HEK293 (cell line): Measurements from ENCODE around the gene CFAP70.

Experiments used
- BCL11B ChIP-seq: fragments of 450-650 bp; formaldehyde crosslinking; IDR thresholded peaks from 2 replicates; pipeline ENCODE4 v1.5.1; 2016; ENCODE audit warnings: low read depth, missing biosample characterization, missing genetic modification characterization
- GFI1B ChIP-seq: fragments of 450-650 bp; formaldehyde crosslinking; IDR thresholded peaks from 2 replicates; pipeline ENCODE4 v1.5.1; 2016; ENCODE audit warnings: missing biosample characterization, missing genetic modification characterization
- GLI2 ChIP-seq: fragments of 450-650 bp; formaldehyde crosslinking; IDR thresholded peaks from 2 replicates; pipeline ENCODE4; 2017; ENCODE audit warnings: missing biosample characterization, missing genetic modification characterization, low read depth, borderline replicate concordance
- KLF1 ChIP-seq: fragments of 450-650 bp; formaldehyde crosslinking; IDR thresholded peaks from 2 replicates; pipeline ENCODE4 v1.5.1; 2016; ENCODE audit warnings: missing biosample characterization, missing genetic modification characterization
- MYNN ChIP-seq: fragments of 450-650 bp; formaldehyde crosslinking; IDR thresholded peaks from 2 replicates; pipeline ENCODE4 v1.5.1; 2016; ENCODE audit warnings: missing biosample characterization, missing genetic modification characterization, borderline replicate concordance
- PRDM4 ChIP-seq: fragments of 450-650 bp; formaldehyde crosslinking; IDR thresholded peaks from 2 replicates; pipeline ENCODE4 v1.5.1; 2017; ENCODE audit warnings: missing biosample characterization, missing genetic modification characterization
- SALL2 ChIP-seq: fragments of 450-650 bp; formaldehyde crosslinking; IDR thresholded peaks from 2 replicates; pipeline ENCODE4 v1.5.0; 2017; ENCODE audit warnings: missing biosample characterization, mild to moderate bottlenecking, missing genetic modification characterization, borderline replicate concordance
- SP7 ChIP-seq: fragments of 450-650 bp; formaldehyde crosslinking; IDR thresholded peaks from 2 replicates; pipeline ENCODE4 v1.5.1; 2016; ENCODE audit warnings: missing biosample characterization, missing genetic modification characterization
- ZBTB49 ChIP-seq: fragments of 450-650 bp; formaldehyde crosslinking; IDR thresholded peaks from 2 replicates; pipeline ENCODE4 v1.5.1; 2016; ENCODE audit warnings: missing biosample characterization, missing genetic modification characterization, low read depth
- ZFP37 ChIP-seq: fragments of 450-650 bp; formaldehyde crosslinking; IDR thresholded peaks from 2 replicates; pipeline ENCODE4 v1.5.1; 2016; ENCODE audit warnings: missing biosample characterization, missing genetic modification characterization
- ZNF138 ChIP-seq: fragments of 450-650 bp; formaldehyde crosslinking; IDR thresholded peaks from 2 replicates; pipeline ENCODE4 v1.5.1; 2016; ENCODE audit warnings: missing biosample characterization, missing genetic modification characterization, borderline replicate concordance
- ZNF155 ChIP-seq: fragments of 450-650 bp; formaldehyde crosslinking; IDR thresholded peaks from 2 replicates; pipeline ENCODE4 v1.5.1; 2016; ENCODE audit warnings: missing biosample characterization, missing genetic modification characterization
- ZNF157 ChIP-seq: fragments of 450-650 bp; formaldehyde crosslinking; IDR thresholded peaks from 2 replicates; pipeline ENCODE4 v1.5.1; 2016; ENCODE audit warnings: missing biosample characterization, missing genetic modification characterization
- ZNF184 ChIP-seq: fragments of 450-650 bp; IDR thresholded peaks from 2 replicates; pipeline ENCODE4 v1.5.1; 2018; ENCODE audit warnings: missing biosample characterization, mild to moderate bottlenecking, missing genetic modification characterization
- ZNF214 ChIP-seq: fragments of 450-650 bp; formaldehyde crosslinking; IDR thresholded peaks from 2 replicates; pipeline ENCODE4 v1.5.1; 2017; ENCODE audit warnings: missing biosample characterization, mild to moderate bottlenecking, missing genetic modification characterization, borderline replicate concordance
- ZNF266 ChIP-seq: fragments of 450-650 bp; formaldehyde crosslinking; IDR thresholded peaks from 2 replicates; pipeline ENCODE4 v1.5.1; 2016; ENCODE audit warnings: missing biosample characterization, missing genetic modification characterization, low read depth
- ZNF324 ChIP-seq: fragments of 450-650 bp; formaldehyde crosslinking; IDR thresholded peaks from 2 replicates; pipeline ENCODE4 v1.5.1; 2016; ENCODE audit warnings: missing biosample characterization, missing genetic modification characterization
- ZNF350 ChIP-seq: fragments of 450-650 bp; formaldehyde crosslinking; IDR thresholded peaks from 2 replicates; pipeline ENCODE4 v1.5.0; 2017; ENCODE audit warnings: missing biosample characterization, mild to moderate bottlenecking, missing genetic modification characterization
- ZNF391 ChIP-seq: fragments of 450-650 bp; formaldehyde crosslinking; IDR thresholded peaks from 2 replicates; pipeline ENCODE4 v1.5.1; 2016; ENCODE audit warnings: low read depth, missing biosample characterization, missing genetic modification characterization, borderline replicate concordance
- ZNF404 ChIP-seq: fragments of 450-650 bp; formaldehyde crosslinking; IDR thresholded peaks from 2 replicates; pipeline ENCODE4 v1.5.1; 2017; ENCODE audit warnings: missing biosample characterization, missing genetic modification characterization
- ZNF48 ChIP-seq: fragments of 450-650 bp; formaldehyde crosslinking; IDR thresholded peaks from 2 replicates; pipeline ENCODE4 v1.5.1; 2016; ENCODE audit warnings: missing biosample characterization, missing genetic modification characterization
- ZNF704 ChIP-seq: fragments of 450-650 bp; formaldehyde crosslinking; IDR thresholded peaks from 2 replicates; pipeline ENCODE4 v1.5.1; 2016; ENCODE audit warnings: missing biosample characterization, missing genetic modification characterization
- ZNF777 ChIP-seq: fragments of 450-650 bp; formaldehyde crosslinking; IDR thresholded peaks from 2 replicates; pipeline ENCODE4 v1.5.1; 2017; ENCODE audit warnings: missing biosample characterization, missing genetic modification characterization, borderline replicate concordance
- TF ChIP-seq, protein P1 (sequence below): fragments of 450-650 bp; formaldehyde crosslinking; IDR thresholded peaks from 2 replicates; pipeline ENCODE4 v1.5.1; 2017; ENCODE audit warnings: missing biosample characterization, missing genetic modification characterization
- TF ChIP-seq, protein P2 (sequence below): fragments of 450-650 bp; formaldehyde crosslinking; IDR thresholded peaks from 2 replicates; pipeline ENCODE4 v1.5.1; 2017; ENCODE audit warnings: missing biosample characterization, missing genetic modification characterization
- TF ChIP-seq, protein P3 (sequence below): fragments of 450-650 bp; formaldehyde crosslinking; IDR thresholded peaks from 2 replicates; pipeline ENCODE4 v1.5.1; 2016; ENCODE audit warnings: missing biosample characterization, missing genetic modification characterization
- TF ChIP-seq, protein P4 (sequence below): fragments of 450-650 bp; formaldehyde crosslinking; IDR thresholded peaks from 2 replicates; pipeline ENCODE4 v1.5.1; 2016; ENCODE audit warnings: missing biosample characterization, missing genetic modification characterization

Gene CFAP70

DNA sequence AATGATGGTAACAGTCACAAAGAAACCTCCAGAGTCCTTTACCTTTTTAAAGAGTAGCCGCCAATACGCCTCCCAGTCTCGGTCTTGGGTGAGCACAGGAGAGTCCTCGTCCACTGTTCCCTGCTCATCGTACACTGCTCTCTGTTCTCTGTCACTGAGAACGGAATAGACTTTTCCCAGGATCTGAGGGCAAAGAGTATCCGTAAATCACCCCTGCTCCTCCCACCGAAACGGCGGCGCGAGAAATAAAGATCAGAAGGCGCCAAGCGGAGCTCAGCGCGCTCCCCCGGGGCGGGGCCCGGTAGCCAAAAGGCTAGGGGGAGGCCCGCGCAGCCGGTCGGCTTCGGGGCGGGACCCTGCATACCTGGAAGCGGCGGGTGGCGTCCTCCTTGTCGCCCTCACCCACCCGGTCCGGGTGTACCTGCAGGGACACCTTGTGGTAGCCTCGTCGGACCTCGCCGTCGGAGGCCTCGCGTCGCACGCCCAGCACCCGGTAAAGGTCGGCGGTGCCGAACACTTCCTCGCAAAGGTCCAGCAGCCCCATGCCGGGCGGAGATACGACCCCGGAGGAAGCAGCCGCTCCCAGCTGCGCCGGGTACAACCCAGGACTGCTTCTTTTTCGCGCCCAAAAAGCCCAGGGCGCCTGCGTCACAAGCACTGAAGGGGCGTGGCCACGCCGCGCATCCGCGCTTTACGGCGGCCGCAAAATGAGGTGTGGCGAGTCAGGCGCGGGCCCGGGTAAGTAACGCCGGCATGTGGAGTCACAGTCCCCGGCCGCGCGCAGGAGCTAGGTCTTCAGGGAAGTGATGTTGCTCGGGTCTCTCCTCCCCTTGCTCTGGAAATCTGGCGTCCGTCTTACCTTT lies 111.8 kb downstream of the CFAP70 start, which contains the start of gene DNAJC9 (continued):
- TF ChIP-seq ZNF48 (tag by site-specific recombination) (no peak), GFI1B (tag by site-specific recombination) (no peak), BCL11B (tag by site-specific recombination) (0 out of 2 replicates have a peak, but pooled peaks have one; percentile 63), GLI2 (tag by site-specific recombination) (no peak; the same call in 1 of the 2 replicates), ZNF157 (tag by site-specific recombination) (no peak), MYNN (tag by site-specific recombination) (no peak; the same call in 1 of the 2 replicates), ZBTB49 (tag by site-specific recombination) (no peak), SP7 (tag by site-specific recombination) (peak; percentile 83), ZNF155 (tag by site-specific recombination) (no peak), KLF1 (peak; percentile 87), ZNF777 (no peak), SALL2 (no peak), ZNF704 (tag by site-specific recombination) (0 out of 2 replicates have a peak, but pooled peaks have one; percentile 23), ZNF184 (tag by site-specific recombination) (no peak), ZNF214 (tag by site-specific recombination) (no peak), ZNF324 (tag by site-specific recombination) (no peak; the same call in 1 of the 2 replicates), ZFP37 (peak; percentile 99), ZNF404 (tag by site-specific recombination) (no peak), PRDM4 (no peak), ZNF391 (tag by site-specific recombination) (no peak), ZNF138 (no peak), ZNF266 (no peak), ZNF350 (no peak)
- TF ChIP-seq, protein P1, sequence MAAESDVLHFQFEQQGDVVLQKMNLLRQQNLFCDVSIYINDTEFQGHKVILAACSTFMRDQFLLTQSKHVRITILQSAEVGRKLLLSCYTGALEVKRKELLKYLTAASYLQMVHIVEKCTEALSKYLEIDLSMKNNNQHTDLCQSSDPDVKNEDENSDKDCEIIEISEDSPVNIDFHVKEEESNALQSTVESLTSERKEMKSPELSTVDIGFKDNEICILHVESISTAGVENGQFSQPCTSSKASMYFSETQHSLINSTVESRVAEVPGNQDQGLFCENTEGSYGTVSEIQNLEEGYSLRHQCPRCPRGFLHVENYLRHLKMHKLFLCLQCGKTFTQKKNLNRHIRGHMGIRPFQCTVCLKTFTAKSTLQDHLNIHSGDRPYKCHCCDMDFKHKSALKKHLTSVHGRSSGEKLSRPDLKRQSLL (tag by site-specific recombination): no peak
- TF ChIP-seq, protein P2, sequence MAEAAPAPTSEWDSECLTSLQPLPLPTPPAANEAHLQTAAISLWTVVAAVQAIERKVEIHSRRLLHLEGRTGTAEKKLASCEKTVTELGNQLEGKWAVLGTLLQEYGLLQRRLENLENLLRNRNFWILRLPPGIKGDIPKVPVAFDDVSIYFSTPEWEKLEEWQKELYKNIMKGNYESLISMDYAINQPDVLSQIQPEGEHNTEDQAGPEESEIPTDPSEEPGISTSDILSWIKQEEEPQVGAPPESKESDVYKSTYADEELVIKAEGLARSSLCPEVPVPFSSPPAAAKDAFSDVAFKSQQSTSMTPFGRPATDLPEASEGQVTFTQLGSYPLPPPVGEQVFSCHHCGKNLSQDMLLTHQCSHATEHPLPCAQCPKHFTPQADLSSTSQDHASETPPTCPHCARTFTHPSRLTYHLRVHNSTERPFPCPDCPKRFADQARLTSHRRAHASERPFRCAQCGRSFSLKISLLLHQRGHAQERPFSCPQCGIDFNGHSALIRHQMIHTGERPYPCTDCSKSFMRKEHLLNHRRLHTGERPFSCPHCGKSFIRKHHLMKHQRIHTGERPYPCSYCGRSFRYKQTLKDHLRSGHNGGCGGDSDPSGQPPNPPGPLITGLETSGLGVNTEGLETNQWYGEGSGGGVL (tag by site-specific recombination): peak; percentile 17; the same call in 1 of the 2 replicates
- TF ChIP-seq, protein P3, sequence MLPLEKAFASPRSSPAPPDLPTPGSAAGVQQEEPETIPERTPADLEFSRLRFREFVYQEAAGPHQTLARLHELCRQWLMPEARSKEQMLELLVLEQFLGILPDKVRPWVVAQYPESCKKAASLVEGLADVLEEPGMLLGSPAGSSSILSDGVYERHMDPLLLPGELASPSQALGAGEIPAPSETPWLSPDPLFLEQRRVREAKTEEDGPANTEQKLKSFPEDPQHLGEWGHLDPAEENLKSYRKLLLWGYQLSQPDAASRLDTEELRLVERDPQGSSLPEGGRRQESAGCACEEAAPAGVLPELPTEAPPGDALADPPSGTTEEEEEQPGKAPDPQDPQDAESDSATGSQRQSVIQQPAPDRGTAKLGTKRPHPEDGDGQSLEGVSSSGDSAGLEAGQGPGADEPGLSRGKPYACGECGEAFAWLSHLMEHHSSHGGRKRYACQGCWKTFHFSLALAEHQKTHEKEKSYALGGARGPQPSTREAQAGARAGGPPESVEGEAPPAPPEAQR: no peak
- TF ChIP-seq, protein P4, sequence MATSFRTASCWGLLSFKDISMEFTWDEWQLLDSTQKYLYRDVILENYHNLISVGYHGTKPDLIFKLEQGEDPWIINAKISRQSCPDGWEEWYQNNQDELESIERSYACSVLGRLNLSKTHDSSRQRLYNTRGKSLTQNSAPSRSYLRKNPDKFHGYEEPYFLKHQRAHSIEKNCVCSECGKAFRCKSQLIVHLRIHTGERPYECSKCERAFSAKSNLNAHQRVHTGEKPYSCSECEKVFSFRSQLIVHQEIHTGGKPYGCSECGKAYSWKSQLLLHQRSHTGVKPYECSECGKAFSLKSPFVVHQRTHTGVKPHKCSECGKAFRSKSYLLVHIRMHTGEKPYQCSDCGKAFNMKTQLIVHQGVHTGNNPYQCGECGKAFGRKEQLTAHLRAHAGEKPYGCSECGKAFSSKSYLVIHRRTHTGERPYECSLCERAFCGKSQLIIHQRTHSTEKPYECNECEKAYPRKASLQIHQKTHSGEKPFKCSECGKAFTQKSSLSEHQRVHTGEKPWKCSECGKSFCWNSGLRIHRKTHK (tag by site-specific recombination): no peak
